ENCODE measurements around the gene MAP4K5. TPM values are rescaled to one million over a fixed set of nuclear protein-coding genes. Genes with fewer than 3 reads are reported as not detected.
A peak's percentile ranks its signal among the peaks of the same experiment; 100 is the strongest.

The MAP4K5 gene
- total RNA-seq, 1 donor from 2014 or later = 52.8 TPM

DNA sequence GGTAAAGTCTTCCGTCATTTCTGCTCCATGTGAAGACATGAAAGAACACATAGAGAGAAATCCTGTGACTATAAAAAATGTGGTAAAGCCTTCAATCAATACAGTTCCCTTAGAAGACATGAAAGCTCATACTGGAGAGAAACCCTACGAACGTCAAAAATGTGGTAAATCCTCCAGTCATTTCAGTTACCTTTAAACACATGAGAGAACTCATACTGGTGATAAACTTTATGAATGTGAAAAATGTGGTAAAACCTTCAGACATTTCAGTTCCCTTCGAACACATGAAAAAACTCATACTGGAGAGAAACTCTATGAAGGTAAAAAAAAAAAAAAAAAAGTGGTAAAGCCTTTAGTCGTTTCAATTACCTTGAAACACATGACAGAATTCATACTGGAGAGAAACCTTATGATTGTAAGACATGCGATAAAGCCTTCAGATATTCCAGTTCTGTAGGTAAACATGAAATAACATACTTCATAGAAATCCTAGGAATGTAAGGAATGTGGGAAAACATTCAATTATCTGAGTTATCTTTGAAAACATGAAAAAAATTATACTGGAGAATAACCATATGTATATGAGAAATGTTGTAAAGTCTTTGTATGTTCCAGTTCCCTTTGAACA is 60.4 kb downstream of the MAP4K5 start:
- H3K36me3 ChIP-seq = peaks cover 70% of the 10 kb centered on the region
- no peak for ATAC-seq

DNA sequence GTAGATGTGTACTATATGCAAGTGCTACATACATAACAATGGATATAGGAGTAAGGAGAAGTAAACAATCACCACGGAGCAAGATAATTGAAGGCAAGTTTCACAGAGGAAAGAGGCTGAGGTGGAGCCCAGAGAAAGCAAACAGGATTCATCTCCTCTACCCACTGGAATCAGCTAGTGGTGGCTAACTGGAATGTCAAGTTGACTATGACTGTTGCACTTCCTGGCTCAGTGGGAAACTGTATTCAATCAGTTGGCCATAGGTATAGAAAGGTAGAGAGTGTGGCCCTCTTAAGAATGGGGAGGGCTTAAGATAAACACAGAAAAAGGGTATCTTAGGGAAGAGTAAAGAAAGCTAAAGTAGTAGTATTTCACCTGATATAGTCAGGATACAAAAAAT is 62.4 kb downstream of the MAP4K5 start:
- TF ChIP-seq, protein P1, sequence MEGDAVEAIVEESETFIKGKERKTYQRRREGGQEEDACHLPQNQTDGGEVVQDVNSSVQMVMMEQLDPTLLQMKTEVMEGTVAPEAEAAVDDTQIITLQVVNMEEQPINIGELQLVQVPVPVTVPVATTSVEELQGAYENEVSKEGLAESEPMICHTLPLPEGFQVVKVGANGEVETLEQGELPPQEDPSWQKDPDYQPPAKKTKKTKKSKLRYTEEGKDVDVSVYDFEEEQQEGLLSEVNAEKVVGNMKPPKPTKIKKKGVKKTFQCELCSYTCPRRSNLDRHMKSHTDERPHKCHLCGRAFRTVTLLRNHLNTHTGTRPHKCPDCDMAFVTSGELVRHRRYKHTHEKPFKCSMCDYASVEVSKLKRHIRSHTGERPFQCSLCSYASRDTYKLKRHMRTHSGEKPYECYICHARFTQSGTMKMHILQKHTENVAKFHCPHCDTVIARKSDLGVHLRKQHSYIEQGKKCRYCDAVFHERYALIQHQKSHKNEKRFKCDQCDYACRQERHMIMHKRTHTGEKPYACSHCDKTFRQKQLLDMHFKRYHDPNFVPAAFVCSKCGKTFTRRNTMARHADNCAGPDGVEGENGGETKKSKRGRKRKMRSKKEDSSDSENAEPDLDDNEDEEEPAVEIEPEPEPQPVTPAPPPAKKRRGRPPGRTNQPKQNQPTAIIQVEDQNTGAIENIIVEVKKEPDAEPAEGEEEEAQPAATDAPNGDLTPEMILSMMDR (IDR thresholded peaks at IDR 0.05) = no peak

More for the DNA sequence above, 60.4 kb downstream of the MAP4K5 start:
- peaks cover 28% of the 10 kb centered on the region for H3K9me3 ChIP-seq
- TF ChIP-seq, protein P1 (IDR thresholded peaks at IDR 0.05) = no peak
- intact Hi-C loops (cut with DNase I) = no loop called here
- no peak overlapping the region for H3K27ac ChIP-seq
- no peak overlapping the region for H3K4me3 ChIP-seq
- H3K4me1 ChIP-seq = no peaks in the 10 kb centered on the region
- no peak for DNase-seq
- no peaks in the 10 kb centered on the region for H3K27me3 ChIP-seq (ENCODE audit: low read depth)

DNA sequence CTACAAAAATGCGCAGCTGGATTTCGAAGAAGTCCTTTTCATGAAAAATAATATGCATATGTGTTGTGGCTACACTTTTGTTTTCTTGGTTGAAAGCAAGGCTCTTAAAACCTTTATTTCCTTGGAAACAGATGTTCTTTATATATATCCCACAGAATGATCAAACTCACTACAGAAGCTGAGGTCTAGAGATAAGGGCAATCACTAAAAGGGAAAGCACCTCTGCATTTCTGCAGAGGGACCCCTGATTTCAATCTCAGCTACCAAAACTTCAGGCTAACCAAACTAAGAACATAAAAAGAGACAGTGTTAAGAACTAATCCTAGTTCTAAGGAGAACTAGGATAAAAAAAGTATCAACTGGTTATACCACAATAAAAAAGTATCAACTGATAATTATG is 70.3 kb downstream of the MAP4K5 start:
- no peak for ATAC-seq

More for the DNA sequence above, 62.4 kb downstream of the MAP4K5 start:
- Histone ChIP-seq H3K9me3 (peaks cover 28% of the 10 kb centered on the region), H3K4me3 (no peak overlapping the region), H3K27me3 (ENCODE audit: low read depth) (no peaks in the 10 kb centered on the region), H3K36me3 (peaks cover 80% of the 10 kb centered on the region), H3K4me1 (no peaks in the 10 kb centered on the region), H3K27ac (no peak overlapping the region)
- no peak for DNase-seq
- ATAC-seq = no peak
- intact Hi-C loops (cut with DNase I) = no loop called here

DNA sequence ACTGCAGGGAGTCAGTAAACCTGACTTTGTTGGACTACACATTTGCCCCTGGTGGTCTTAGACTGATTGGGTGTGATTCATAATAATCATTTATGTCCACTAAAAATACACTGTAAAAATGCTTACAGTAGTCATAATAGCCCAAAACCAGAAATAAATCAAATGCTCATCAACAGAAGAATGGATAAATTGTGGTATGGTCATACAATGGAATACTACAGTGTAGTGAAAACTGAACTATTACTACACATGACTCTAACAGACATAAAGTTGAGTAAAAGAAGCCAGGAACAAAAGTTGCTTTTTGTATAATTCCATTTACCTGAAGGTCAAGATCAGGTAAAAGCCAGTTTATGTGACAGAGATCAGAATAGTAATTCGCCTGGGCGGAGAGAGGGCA is 78.5 kb downstream of the MAP4K5 start:
- Histone ChIP-seq H3K9me3 (no peaks in the 10 kb centered on the region), H3K27ac (peak overlapping the region; percentile 1), H3K36me3 (peaks cover 57% of the 10 kb centered on the region), H3K4me1 (no peaks in the 10 kb centered on the region), H3K4me3 (no peak overlapping the region), H3K27me3 (ENCODE audit: low read depth) (no peaks in the 10 kb centered on the region)
- DNase-seq (no peak), ATAC-seq (no peak)
- TF ChIP-seq, protein P1 (IDR thresholded peaks at IDR 0.05) = no peak
- intact Hi-C loops (cut with DNase I) = no loop called here

More for the DNA sequence above, 70.3 kb downstream of the MAP4K5 start:
- Histone ChIP-seq H3K4me1 (no peaks in the 10 kb centered on the region), H3K9me3 (no peaks in the 10 kb centered on the region), H3K4me3 (no peak overlapping the region), H3K27me3 (ENCODE audit: low read depth) (no peaks in the 10 kb centered on the region), H3K27ac (no peak overlapping the region), H3K36me3 (peaks cover 62% of the 10 kb centered on the region)
- TF ChIP-seq, protein P1 (IDR thresholded peaks at IDR 0.05) = no peak
- no peak for DNase-seq
- intact Hi-C loops (cut with DNase I) = no loop called here

DNA sequence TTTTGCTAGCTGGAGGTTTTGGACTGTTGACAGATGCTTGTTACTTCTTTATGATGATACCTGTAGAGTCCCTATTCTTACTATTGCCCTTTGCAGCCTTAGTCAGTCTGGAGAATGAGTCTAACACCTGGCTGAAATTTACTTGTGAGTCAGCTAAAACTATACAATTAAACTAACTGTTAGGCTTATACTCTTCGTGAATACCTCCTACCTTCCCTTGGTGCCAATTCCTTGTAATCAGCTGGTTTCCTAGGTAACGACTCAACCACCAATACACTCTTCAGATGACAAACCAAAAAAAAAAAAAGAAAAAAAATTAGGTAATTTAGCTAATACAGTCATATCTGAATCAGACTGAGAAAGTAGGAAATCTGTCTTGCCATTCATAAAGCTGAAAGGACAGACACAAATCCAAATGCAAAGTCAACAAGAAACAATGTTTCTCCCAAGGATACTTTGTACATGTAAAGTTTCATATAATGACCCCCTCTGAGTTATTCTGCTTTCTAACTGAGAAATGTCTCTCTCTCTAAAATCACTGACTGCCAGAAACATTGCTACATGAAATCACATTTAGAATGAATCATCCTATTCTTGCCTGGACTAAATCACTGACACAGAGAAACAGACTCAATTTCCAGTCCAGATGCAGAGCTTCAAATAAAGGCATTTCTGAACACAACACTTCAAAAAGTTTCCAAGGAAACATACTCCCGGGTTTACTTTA is 79.2 kb downstream of the MAP4K5 start:
- DNase-seq (no peak), ATAC-seq (peak in 1 of 2 donors; percentile 19)
- peak overlapping the region; percentile 27 for H3K27ac ChIP-seq
- H3K4me3 ChIP-seq = no peak overlapping the region
- no peaks in the 10 kb centered on the region for H3K4me1 ChIP-seq
- no peaks in the 10 kb centered on the region for H3K27me3 ChIP-seq (ENCODE audit: low read depth)
- no peaks in the 10 kb centered on the region for H3K9me3 ChIP-seq
- intact Hi-C loops (cut with DNase I) = no loop called here
- H3K36me3 ChIP-seq = peaks cover 52% of the 10 kb centered on the region
- TF ChIP-seq, protein P1 (IDR thresholded peaks at IDR 0.05) = no peak

Data from lower lobe of right lung (tissue), 2 donors.